ENCODE data around the gene RIBC1. TPM values are rescaled to one million over a fixed set of nuclear protein-coding genes. Genes with fewer than 3 reads are reported as not detected.

Gene RIBC1
- total RNA-seq, result 0.33 and 2.3 TPM in 2 replicates

DNA sequence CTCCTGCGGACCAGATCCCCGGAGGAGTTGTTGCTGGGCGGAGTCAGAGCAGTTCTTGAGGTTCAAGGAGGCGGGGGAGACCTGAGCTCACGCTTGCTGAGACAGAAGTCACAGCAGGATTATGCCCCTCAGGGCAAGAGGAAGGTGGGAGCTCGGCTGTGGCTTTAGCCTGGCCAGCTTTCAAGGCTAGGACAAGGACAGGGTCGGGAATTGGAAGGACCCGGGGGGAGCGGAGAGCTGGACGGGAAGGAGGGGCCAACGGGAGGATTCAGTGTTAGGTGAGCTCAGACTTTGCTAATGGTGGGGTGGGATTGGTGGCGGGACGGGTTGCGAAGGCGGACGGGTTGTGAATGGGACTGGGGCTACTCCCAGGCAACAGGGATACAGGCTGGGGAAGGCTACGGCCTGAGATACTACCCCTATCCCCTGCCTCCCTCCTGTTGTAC, at the start of gene RIBC1:
Gene RIBC1, plus strand, starts transcription at position 13 of the 446 bp plus-strand sequence. CDS start 3,404 bp downstream, outside the sequence.

DNA sequence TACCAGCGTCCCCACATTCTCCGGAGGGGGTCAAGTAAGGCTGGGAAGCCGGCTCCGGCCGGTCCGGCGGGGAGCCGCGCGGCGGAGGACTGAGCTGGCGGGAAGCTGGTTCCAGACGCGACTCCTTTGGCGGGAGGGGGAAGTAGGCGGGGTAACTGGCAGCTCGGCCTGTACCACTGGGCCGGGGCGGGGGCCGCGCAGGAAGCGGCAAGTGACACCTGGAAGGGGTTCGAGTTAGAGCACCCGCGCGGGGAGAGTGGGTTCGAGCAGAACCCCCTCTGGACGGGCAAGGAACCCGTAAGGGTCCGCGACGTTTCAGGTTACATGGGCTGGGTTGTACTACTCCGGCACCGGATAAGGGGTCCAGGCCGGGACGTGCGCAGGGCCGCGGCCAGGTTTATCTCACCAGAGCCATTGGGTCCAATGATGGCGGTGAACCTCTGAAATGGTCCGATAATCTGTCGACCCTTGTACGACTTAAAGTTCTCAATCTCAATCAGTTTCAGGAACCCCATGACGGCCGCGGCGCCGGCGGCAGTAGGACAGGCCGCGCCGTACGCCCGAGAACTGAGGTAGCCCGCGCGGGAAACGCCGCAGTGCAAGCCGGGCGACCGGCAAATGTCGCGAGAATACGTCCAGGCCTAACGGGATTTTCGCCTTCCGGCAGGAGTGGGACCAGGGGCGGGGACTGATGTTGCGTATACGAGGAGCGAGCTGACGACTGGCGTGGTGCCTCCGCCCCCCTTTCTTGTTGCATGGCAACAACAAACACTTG, 400 bp upstream of the RIBC1 start, which contains the start of gene SMC1A:
Gene SMC1A, minus strand, starts transcription at position 569 of the 775 bp plus-strand sequence. Its CDS starts 54 bp downstream, at position 515.

DNA sequence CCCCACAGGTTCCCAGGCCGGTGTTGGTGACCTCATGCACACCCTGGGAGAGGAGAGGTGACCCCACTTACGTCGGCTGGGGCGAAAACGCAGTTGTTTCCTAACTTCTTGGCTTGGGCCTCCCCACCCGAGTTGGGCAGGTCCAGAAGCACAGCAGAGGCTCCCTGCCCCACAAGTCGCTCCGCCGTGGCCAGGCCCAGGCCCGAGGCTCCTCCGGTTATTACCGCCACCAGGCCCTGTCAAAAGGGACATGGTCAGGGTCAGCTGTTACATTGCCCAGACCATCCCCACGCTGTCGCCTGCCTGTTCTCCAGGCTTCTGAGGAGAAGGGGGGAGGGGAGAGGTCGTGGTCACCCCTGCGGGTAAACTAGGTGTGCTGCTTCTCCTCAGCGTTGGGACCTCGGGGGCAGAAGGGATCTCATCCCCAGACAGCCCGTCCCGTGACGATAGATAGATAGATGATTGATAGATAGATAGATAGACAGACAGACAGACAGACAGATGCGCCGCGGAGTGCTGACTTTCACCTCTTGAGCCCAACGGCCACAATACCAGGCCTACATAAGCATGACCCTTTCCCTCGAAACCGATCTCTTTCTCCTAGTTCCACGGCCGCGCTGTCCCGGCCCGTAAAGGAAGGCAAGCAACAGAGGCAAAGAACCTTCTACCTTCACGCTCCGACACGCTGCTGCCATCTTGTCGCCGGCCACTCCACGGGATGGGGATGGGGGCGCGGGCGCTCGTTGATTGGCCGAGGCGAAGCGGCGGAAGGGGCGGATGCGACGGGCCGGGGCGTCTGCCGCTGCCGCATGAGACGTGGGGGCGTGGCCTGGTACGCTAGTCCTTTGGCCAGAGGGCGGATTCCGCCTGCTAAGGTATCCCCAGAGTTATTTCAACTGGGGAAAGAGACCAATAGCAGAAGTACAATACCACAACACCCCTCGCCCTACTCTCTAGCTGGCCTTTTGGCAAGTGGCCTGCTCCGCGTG, 11.3 kb downstream of the RIBC1 start, which contains the start of gene HSD17B10:
Gene HSD17B10, minus strand, starts transcription at position 720 of the 989 bp plus-strand sequence. Its CDS starts 25 bp downstream, at position 695.

Other genes starting within 250 kb of the RIBC1 start
- gene KDM5C, start 197.7 kb upstream of the RIBC1 start, total RNA-seq, result 107 and 135 TPM in 2 replicates
- 8.3 and 12.9 TPM in 2 replicates for gene IQSEC2, start 141.3 kb upstream of the RIBC1 start, total RNA-seq
- 18.8 and 61.1 TPM in 2 replicates for gene SMC1A, start 219 bp upstream of the RIBC1 start, total RNA-seq
- gene HSD17B10, start 11.5 kb downstream of the RIBC1 start, total RNA-seq, result 88.4 and 94.7 TPM in 2 replicates